HFF-Myc (cell line): ENCODE data around the gene TDRD1.

Experiments used
- DNase-seq: peaks from one replicate; pipeline ENCODE4 v3.0.0-alpha.2; 2011; ENCODE audit warnings: low read depth; ENCODE audit errors: extremely low read depth
- H3K4me3 ChIP-seq: replicated peaks from 2 replicates; pipeline ENCODE4 v1.5.1; 2011; ENCODE audit warnings: low read depth, mild to moderate bottlenecking, control low read depth, low read length
- TF ChIP-seq, protein P1 (sequence below): IDR thresholded peaks from 2 replicates; pipeline ENCODE4 v1.5.1; 2012; ENCODE audit warnings: mild to moderate bottlenecking, low read depth, low read length, control low read depth; ENCODE audit errors: missing control alignments

TDRD1 gene

DNA sequence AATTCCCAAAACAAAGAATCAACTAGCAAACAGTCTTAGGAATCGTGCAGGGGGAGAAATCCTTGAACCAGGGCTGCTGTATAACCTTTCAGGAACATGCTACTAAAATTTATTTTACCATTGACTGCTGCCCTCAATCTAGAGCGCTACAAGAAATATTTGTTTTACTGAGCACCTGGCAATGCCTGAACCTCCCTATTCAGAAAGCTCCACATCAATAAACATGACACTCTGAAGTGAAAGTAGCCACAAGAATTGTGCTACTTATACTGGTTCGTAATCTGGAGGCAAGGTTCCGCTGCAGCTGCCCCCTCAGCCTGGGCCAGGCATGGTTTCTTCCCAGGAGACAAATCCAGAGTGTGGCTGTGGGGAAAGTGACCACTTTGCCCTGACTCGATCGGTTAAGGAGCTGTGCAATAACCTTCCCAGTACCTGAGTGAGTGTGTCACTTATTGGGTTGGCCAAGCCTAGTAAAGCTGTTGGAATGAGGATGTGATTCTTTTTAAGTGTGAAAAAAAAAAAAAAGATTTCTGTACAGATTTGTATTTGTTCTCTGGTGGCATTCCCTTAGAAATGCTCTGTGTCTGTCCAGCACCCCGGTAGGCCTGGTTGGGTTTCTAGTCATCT is 67.6 kb downstream of the TDRD1 start:
- DNase-seq = no peak
- no peak overlapping the region for H3K4me3 ChIP-seq

DNA sequence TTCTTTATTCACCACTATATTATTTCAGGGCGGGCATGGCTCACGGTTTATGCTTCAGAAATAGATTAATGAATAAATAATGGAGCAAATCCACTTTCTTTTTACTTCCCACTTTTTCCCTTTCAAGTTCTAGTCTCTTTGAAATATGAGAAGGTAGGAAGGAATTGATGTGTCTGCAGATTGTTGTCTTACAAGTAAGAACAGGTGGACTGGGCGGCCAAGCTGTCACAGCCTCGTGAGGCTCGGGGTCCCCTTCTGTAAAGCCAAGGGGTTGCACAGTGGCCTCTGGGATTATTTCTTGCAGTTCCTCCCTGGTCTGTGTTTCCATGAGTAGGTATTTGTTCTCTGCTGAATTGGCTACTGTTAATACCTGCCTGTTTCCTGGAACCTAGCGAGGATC is 71.1 kb downstream of the TDRD1 start:
- TF ChIP-seq, protein P1, sequence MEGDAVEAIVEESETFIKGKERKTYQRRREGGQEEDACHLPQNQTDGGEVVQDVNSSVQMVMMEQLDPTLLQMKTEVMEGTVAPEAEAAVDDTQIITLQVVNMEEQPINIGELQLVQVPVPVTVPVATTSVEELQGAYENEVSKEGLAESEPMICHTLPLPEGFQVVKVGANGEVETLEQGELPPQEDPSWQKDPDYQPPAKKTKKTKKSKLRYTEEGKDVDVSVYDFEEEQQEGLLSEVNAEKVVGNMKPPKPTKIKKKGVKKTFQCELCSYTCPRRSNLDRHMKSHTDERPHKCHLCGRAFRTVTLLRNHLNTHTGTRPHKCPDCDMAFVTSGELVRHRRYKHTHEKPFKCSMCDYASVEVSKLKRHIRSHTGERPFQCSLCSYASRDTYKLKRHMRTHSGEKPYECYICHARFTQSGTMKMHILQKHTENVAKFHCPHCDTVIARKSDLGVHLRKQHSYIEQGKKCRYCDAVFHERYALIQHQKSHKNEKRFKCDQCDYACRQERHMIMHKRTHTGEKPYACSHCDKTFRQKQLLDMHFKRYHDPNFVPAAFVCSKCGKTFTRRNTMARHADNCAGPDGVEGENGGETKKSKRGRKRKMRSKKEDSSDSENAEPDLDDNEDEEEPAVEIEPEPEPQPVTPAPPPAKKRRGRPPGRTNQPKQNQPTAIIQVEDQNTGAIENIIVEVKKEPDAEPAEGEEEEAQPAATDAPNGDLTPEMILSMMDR = no peak
- no peak overlapping the region for H3K4me3 ChIP-seq
- DNase-seq = no peak

More for the DNA sequence above, 67.6 kb downstream of the TDRD1 start:
- TF ChIP-seq, protein P1 = no peak

DNA sequence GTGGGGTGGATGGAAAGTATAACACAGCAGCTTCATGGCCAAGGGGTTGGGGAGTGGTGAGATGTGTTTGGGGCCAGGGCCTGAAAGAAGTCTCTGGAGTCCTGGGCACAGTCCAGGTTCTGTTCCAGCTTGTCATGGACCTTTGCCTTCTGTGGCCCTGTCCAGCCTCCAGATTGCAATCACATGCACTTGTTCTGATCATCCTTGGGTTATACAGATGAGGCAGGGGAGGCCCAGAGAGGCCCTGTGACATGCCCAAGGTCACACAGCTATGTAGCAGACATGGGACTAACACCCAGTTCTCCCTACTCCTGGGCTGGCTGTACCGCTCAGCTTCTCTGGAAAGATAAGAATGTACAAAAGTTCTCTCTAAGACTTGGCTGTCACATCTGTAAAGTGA is 71.6 kb downstream of the TDRD1 start:
- no peak for DNase-seq
- TF ChIP-seq, protein P1 = no peak
- no peak overlapping the region for H3K4me3 ChIP-seq

DNA sequence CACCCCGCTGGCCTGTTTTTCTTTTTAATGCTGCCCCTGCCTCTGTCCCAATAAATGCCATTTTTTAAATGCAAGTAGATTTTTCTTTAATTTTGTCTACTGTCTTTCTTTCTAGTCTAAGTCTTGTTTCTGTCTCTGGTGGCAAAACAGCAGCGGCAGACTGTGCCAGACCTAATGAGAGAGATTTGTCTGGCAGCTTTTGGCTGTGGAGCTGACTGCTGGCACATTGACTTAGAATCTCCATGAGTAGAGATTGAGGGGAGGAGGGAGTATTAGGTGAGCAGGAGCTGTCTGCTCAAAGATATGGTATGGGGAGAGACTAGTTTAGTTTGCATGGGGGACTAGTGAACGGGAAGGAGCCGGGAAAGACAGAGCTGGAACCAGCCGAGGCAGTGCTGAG is 72.9 kb downstream of the TDRD1 start:
- TF ChIP-seq, protein P1 = no peak
- no peak overlapping the region for H3K4me3 ChIP-seq
- no peak for DNase-seq

DNA sequence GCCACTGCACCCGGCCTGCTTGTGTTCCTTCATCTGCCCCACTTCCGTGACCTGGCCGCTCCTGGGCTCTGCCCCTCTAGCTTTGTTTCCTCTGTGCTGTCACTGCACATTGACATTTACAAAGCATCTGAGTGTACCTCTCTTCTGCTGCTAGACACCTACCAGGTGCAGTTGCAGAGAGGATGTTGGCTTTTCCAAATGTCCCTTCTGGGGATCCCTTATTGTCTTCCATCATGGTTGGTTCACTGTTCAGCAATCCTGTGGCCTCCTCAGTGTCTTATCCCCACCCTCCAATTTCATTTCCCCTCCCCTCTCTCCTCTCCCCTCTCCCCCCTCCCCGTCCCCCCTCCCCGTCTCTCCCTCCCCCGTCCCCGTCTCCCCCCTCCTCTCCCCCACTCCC is 73.7 kb downstream of the TDRD1 start:
- H3K4me3 ChIP-seq = no peak overlapping the region
- DNase-seq = no peak
- TF ChIP-seq, protein P1 = no peak

DNA sequence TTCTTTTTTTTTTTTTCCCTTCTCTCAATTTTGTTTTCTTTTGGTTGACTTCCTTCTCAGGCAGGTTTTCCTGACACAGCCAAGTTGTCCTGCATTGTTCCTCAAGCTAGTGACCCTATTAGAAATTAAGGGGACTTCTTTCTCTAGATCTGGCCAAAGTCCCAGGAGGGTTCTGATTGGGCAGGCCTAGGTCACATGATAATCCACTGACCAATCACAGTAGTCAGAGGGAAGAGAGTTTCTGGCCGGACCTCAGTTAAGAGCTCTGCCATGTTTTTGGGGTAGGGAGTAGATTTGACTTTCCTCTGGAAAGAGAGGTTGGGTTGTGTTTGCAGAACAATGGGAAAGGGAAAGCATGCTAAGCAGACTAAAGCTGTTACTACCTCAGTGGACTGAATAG is 76.1 kb downstream of the TDRD1 start:
- DNase-seq = no peak
- TF ChIP-seq, protein P1 = no peak
- no peak overlapping the region for H3K4me3 ChIP-seq
